ENCODE results near the gene PAK1IP1.

DNA sequence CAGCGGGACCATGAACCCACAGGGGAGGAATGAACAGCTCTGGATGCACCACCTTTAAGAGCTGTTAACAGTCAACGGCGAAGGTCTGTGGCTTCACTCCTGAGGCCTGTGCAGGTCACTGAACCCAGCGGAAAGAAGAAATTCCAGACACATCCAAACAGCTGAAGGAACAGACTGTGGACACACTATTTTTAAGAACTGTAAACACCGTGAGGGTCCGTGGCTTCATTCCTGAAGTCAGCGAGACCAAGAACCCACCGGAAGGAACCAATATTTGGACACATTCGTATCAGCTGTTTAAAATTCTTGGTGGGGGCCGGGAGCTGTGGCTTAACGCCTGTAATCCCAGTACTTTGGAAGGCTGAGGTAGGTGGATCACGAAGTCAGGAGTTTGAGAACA is 47.5 kb downstream of the PAK1IP1 start:
- TF ChIP-seq, protein P1, sequence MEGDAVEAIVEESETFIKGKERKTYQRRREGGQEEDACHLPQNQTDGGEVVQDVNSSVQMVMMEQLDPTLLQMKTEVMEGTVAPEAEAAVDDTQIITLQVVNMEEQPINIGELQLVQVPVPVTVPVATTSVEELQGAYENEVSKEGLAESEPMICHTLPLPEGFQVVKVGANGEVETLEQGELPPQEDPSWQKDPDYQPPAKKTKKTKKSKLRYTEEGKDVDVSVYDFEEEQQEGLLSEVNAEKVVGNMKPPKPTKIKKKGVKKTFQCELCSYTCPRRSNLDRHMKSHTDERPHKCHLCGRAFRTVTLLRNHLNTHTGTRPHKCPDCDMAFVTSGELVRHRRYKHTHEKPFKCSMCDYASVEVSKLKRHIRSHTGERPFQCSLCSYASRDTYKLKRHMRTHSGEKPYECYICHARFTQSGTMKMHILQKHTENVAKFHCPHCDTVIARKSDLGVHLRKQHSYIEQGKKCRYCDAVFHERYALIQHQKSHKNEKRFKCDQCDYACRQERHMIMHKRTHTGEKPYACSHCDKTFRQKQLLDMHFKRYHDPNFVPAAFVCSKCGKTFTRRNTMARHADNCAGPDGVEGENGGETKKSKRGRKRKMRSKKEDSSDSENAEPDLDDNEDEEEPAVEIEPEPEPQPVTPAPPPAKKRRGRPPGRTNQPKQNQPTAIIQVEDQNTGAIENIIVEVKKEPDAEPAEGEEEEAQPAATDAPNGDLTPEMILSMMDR (IDR thresholded peaks at IDR 0.05) = no peak
- TF ChIP-seq POLR2A (IDR thresholded peaks at IDR 0.05) = no peak

Data from heart left ventricle (tissue), 13 donors.